ENCODE results near the gene ESPN. TPM values are rescaled to one million over a fixed set of nuclear protein-coding genes. Genes with fewer than 3 reads are reported as not detected.

Gene ESPN
- total RNA-seq, 1 donor from 2014 or later, result 0.66 TPM

DNA sequence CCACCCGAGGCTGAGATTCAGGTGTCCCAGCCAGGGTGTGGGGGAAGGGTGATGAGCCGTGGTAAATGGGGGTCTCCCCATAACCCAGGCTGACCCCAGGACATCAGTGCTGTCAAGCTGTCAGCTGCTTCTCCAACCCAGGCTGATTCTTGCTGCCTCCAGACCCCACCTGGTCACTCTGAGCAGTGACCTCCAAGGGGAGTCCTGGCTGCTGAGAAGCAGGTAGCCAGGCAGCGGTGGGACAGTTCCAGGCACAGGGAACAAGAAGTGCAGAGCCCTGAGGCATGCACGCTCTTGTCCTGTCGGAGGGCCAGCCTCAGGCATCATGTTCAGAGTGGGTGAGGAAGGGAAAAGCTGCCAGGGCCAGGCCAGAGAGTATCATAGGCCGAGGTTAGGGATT, 1.1 kb downstream of the ESPN start:
- FAIRE-seq, result no peak
- H3K9me3 Mint-ChIP-seq (ENCODE audit: unreplicated experiment), result no peaks in the 10 kb centered on the region

DNA sequence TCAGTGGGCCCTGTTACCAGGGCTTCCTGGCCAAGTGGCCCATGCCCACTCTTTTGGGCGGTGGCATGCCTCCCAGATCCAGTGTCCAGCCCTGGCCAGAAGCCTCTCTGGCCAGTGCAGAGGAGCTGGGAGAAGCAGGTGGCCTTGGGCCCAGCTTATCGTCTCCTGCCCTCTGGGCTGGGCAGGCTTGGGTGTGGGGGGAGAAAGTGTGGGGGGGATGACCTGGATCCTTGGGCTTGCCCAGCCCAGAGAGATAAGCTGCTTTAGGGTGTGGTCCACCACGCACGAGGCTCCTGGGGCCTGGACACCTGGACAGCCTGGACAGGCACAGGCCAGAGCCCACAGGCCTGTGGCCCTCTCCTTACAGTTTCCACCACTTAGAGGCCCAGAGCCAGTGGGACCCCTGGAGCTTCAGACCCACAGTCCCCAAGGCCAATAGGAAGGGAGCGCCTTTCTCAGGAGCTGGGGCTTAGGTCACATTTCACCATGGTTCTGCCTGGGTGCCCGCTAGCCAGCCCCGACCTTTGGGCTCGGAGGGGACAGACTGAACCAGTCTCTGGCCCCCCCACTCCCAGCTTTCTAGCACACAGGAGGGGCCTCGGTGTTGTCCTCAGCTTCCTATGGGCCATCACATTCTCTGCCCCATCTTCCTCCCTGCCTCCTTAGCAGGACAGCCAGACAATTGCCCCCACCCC, 1.8 kb downstream of the ESPN start:
- no peaks in the 10 kb centered on the region for H3K79me2 ChIP-seq (ENCODE audit: insufficient read depth, low read length)
- H3K27ac Mint-ChIP-seq (ENCODE audit: unreplicated experiment), result no peak overlapping the region
- peaks cover 16% of the 10 kb centered on the region for H3K4me1 ChIP-seq (ENCODE audit: insufficient read depth, low read length)
- H3K27me3 ChIP-seq (ENCODE audit: insufficient read depth, low read length), result peaks cover 48% of the 10 kb centered on the region
- DNase-seq (ENCODE audit: low read depth) (no peak), FAIRE-seq (no peak)
- H3K9ac ChIP-seq (ENCODE audit: low read length), result no peak overlapping the region
- H3K36me3 ChIP-seq (ENCODE audit: insufficient read depth, low read length), result no peaks in the 10 kb centered on the region
- H4K20me1 ChIP-seq (ENCODE audit: insufficient read depth, low read length), result no peaks in the 10 kb centered on the region
- no peak overlapping the region for H3K4me3 Mint-ChIP-seq (ENCODE audit: unreplicated experiment)
- H3K9me3 Mint-ChIP-seq (ENCODE audit: unreplicated experiment), result no peaks in the 10 kb centered on the region
- no peak overlapping the region for H3K4me2 ChIP-seq (ENCODE audit: low read length)
- no peak overlapping the region for H2AFZ ChIP-seq (ENCODE audit: low read depth, low read length)
- H3K4me1 Mint-ChIP-seq (ENCODE audit: low read depth, unreplicated experiment), result peaks cover 5% of the 10 kb centered on the region
- H3K9me3 ChIP-seq (ENCODE audit: insufficient read depth, low read depth, low read length), result no peaks in the 10 kb centered on the region
- no peak overlapping the region for H3K27ac ChIP-seq (ENCODE audit: low read depth, low read length)
- peaks cover 62% of the 10 kb centered on the region for H3K27me3 Mint-ChIP-seq (ENCODE audit: low read depth, unreplicated experiment)
- no peak overlapping the region for H3K4me3 ChIP-seq (ENCODE audit: insufficient read depth, low read depth, low read length)
- no peak for TF ChIP-seq EZH2 (IDR thresholded peaks at IDR 0.05; ENCODE audit: insufficient read depth, low read length)
- TF ChIP-seq, protein P1, sequence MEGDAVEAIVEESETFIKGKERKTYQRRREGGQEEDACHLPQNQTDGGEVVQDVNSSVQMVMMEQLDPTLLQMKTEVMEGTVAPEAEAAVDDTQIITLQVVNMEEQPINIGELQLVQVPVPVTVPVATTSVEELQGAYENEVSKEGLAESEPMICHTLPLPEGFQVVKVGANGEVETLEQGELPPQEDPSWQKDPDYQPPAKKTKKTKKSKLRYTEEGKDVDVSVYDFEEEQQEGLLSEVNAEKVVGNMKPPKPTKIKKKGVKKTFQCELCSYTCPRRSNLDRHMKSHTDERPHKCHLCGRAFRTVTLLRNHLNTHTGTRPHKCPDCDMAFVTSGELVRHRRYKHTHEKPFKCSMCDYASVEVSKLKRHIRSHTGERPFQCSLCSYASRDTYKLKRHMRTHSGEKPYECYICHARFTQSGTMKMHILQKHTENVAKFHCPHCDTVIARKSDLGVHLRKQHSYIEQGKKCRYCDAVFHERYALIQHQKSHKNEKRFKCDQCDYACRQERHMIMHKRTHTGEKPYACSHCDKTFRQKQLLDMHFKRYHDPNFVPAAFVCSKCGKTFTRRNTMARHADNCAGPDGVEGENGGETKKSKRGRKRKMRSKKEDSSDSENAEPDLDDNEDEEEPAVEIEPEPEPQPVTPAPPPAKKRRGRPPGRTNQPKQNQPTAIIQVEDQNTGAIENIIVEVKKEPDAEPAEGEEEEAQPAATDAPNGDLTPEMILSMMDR (IDR thresholded peaks at IDR 0.05; ENCODE audit: insufficient read depth, low read depth, low read length), result no peak
- no peaks in the 10 kb centered on the region for H3K36me3 Mint-ChIP-seq (ENCODE audit: low read depth, unreplicated experiment)

More for the DNA sequence above, 1.1 kb downstream of the ESPN start:
- Histone ChIP-seq H3K9ac (ENCODE audit: low read length) (no peak overlapping the region), H3K4me1 (ENCODE audit: insufficient read depth, low read length) (peaks cover 16% of the 10 kb centered on the region), H3K4me2 (ENCODE audit: low read length) (no peak overlapping the region), H3K36me3 (ENCODE audit: insufficient read depth, low read length) (no peaks in the 10 kb centered on the region), H3K27me3 (ENCODE audit: insufficient read depth, low read length) (peaks cover 51% of the 10 kb centered on the region), H4K20me1 (ENCODE audit: insufficient read depth, low read length) (no peaks in the 10 kb centered on the region), H3K79me2 (ENCODE audit: insufficient read depth, low read length) (no peaks in the 10 kb centered on the region), H2AFZ (ENCODE audit: low read depth, low read length) (no peak overlapping the region), H3K9me3 (ENCODE audit: insufficient read depth, low read depth, low read length) (no peaks in the 10 kb centered on the region), H3K27ac (ENCODE audit: low read depth, low read length) (no peak overlapping the region), H3K4me3 (ENCODE audit: insufficient read depth, low read depth, low read length) (no peak overlapping the region)
- DNase-seq (ENCODE audit: low read depth), result no peak
- Mint-ChIP-seq H3K27ac (ENCODE audit: unreplicated experiment) (no peak overlapping the region), H3K4me1 (ENCODE audit: low read depth, unreplicated experiment) (peaks cover 5% of the 10 kb centered on the region), H3K36me3 (ENCODE audit: low read depth, unreplicated experiment) (no peaks in the 10 kb centered on the region), H3K4me3 (ENCODE audit: unreplicated experiment) (peak overlapping the region; percentile 41), H3K27me3 (ENCODE audit: low read depth, unreplicated experiment) (peaks cover 67% of the 10 kb centered on the region)
- no peak for TF ChIP-seq EZH2 (IDR thresholded peaks at IDR 0.05; ENCODE audit: insufficient read depth, low read length)
- TF ChIP-seq, protein P1 (IDR thresholded peaks at IDR 0.05; ENCODE audit: insufficient read depth, low read depth, low read length), result no peak

DNA sequence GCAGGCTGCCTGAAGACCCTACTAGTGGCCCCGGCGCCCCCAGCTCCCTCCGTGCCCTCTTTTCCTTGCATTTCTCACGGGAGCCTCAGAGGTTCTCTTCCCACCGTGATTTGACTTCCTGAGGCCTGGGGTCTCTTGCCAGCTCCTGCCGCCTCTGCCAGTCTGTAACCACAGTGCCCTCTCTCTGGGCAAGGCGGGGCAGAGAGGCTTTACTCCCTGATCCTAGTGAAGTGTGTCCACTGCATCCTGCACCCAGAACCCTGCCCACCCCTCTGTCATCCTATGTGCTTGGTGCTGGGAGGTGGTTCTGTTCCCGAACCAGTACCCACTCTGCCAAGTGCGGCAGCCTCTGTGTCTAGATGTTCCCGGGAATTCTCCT, 2.4 kb downstream of the ESPN start:
- Mint-ChIP-seq H3K4me3 (ENCODE audit: unreplicated experiment) (no peak overlapping the region), H3K9me3 (ENCODE audit: unreplicated experiment) (no peaks in the 10 kb centered on the region), H3K36me3 (ENCODE audit: low read depth, unreplicated experiment) (no peaks in the 10 kb centered on the region), H3K27ac (ENCODE audit: unreplicated experiment) (no peak overlapping the region), H3K4me1 (ENCODE audit: low read depth, unreplicated experiment) (peaks cover 5% of the 10 kb centered on the region), H3K27me3 (ENCODE audit: low read depth, unreplicated experiment) (peaks cover 59% of the 10 kb centered on the region)
- Histone ChIP-seq H3K4me2 (ENCODE audit: low read length) (no peak overlapping the region), H3K9ac (ENCODE audit: low read length) (no peak overlapping the region), H3K79me2 (ENCODE audit: insufficient read depth, low read length) (no peaks in the 10 kb centered on the region), H3K27me3 (ENCODE audit: insufficient read depth, low read length) (peaks cover 45% of the 10 kb centered on the region), H3K36me3 (ENCODE audit: insufficient read depth, low read length) (no peaks in the 10 kb centered on the region), H4K20me1 (ENCODE audit: insufficient read depth, low read length) (no peaks in the 10 kb centered on the region), H3K4me3 (ENCODE audit: insufficient read depth, low read depth, low read length) (no peak overlapping the region), H3K27ac (ENCODE audit: low read depth, low read length) (no peak overlapping the region), H3K9me3 (ENCODE audit: insufficient read depth, low read depth, low read length) (no peaks in the 10 kb centered on the region), H3K4me1 (ENCODE audit: insufficient read depth, low read length) (peaks cover 16% of the 10 kb centered on the region), H2AFZ (ENCODE audit: low read depth, low read length) (no peak overlapping the region)
- FAIRE-seq (no peak), DNase-seq (ENCODE audit: low read depth) (no peak)
- TF ChIP-seq, protein P1 (IDR thresholded peaks at IDR 0.05; ENCODE audit: insufficient read depth, low read depth, low read length), result no peak
- no peak for TF ChIP-seq EZH2 (IDR thresholded peaks at IDR 0.05; ENCODE audit: insufficient read depth, low read length)
